Head of caudate nucleus (tissue), 42 donors: Measurements from ENCODE around the gene MTHFD1.

Source experiments
- DNase-seq, 42 donors: peaks; one replicate each; pipeline versions ENCODE4 v3.0.0 to v3.0.0-alpha.2; 2020 to 2021; ENCODE audit warnings: mixed read lengths in 7 of 42
- intact Hi-C: fragments of 100-400 bp; cut with DNase I; formaldehyde crosslinking; loops from one replicate; pipeline ENCODE4 v1.15.0; 2022

The MTHFD1 gene

GRCh38 chr14:64468451-64468850 is 80.3 kb downstream of the MTHFD1 start:
- DNase-seq: no peak
- intact Hi-C loops: no loop called here

GRCh38 chr14:64474041-64474440 is 85.9 kb downstream of the MTHFD1 start:
- DNase-seq: no peak
- intact Hi-C loops: loop anchor here (10.0 kb wide), 1 partner anchor 129 kb away; no protein-coding TSS in a partner anchor

GRCh38 chr14:64474698-64475097 is 86.5 kb downstream of the MTHFD1 start:
- no peak for DNase-seq
- intact Hi-C loops: loop anchor here (10.0 kb wide), 1 partner anchor 130 kb away; no protein-coding TSS in a partner anchor

GRCh38 chr14:64475585-64476273 is 87.6 kb downstream of the MTHFD1 start:
- intact Hi-C loops: loop anchor here (10.0 kb wide), 1 partner anchor 131 kb away; no protein-coding TSS in a partner anchor
- peak in 4 of 42 donors; percentile 16 to 33 (median 21) for DNase-seq

- intact Hi-C loops: loop anchor here (10.0 kb wide), 1 partner anchor 132 kb away; no protein-coding TSS in a partner anchor
- DNase-seq: peak in 1 of 42 donors; percentile 25
These were observed 88.3 kb downstream of the MTHFD1 start for GRCh38 chr14:64476438-64476837.

- intact Hi-C loops: loop anchor here (10.0 kb wide), 1 partner anchor 134 kb away; no protein-coding TSS in a partner anchor
- peak in 1 of 42 donors; percentile 20 for DNase-seq
These were observed 90.6 kb downstream of the MTHFD1 start for GRCh38 chr14:64478634-64479250.

GRCh38 chr14:64488590-64489099 is 100.5 kb downstream of the MTHFD1 start:
- intact Hi-C loops: no loop called here
- DNase-seq: no peak

- no peak for DNase-seq
- intact Hi-C loops: no loop called here
These were observed 103.5 kb downstream of the MTHFD1 start for GRCh38 chr14:64491637-64492036.

GRCh38 chr14:64493455-64493854 is 105.3 kb downstream of the MTHFD1 start:
- intact Hi-C loops: no loop called here
- DNase-seq: no peak

GRCh38 chr14:64495252-64495651 is 107.1 kb downstream of the MTHFD1 start:
- DNase-seq: no peak
- intact Hi-C loops: no loop called here

- intact Hi-C loops: no loop called here
- DNase-seq: no peak
These were observed 108.6 kb downstream of the MTHFD1 start for GRCh38 chr14:64496764-64497163.

- no peak for DNase-seq
- intact Hi-C loops: loop anchor here (10.0 kb wide), 1 partner anchor 155 kb away; no protein-coding TSS in a partner anchor
These were observed 111.9 kb downstream of the MTHFD1 start for GRCh38 chr14:64500088-64500487.

GRCh38 chr14:64501411-64502171 is 113.4 kb downstream of the MTHFD1 start:
- DNase-seq: peak in 9 of 42 donors; percentile 10 to 64 (median 30)
- intact Hi-C loops: loop anchor here (10.0 kb wide), 1 partner anchor 157 kb away; no protein-coding TSS in a partner anchor

- intact Hi-C loops: loop anchor here (10.0 kb wide), 1 partner anchor 158 kb away; no protein-coding TSS in a partner anchor
- DNase-seq: peak in 3 of 42 donors; percentile 10 to 15 (median 14)
These were observed 114.3 kb downstream of the MTHFD1 start for GRCh38 chr14:64502456-64502855.

- peak in 24 of 42 donors; percentile 2 to 62 (median 36) for DNase-seq
- intact Hi-C loops: loop anchor here (10.0 kb wide), 1 partner anchor 158 kb away; no protein-coding TSS in a partner anchor
These were observed 114.8 kb downstream of the MTHFD1 start for GRCh38 chr14:64502887-64503433.

GRCh38 chr14:64503434-64504309 is 115.5 kb downstream of the MTHFD1 start, which contains the start of gene ZBTB25:
Gene ZBTB25 (minus strand): TSS chr14:64503838. CDS start chr14:64490533, 13,305 bp downstream.
- DNase-seq: peak; percentile 76 to 97 (median 92)
- intact Hi-C loops: loop anchor here (2.0 to 10.0 kb wide), 3 partner anchors 37 to 159 kb away; partner anchors contain the start of gene HSPA2

- DNase-seq: peak; percentile 39 to 91 (median 80)
- intact Hi-C loops: loop anchor here (2.0 to 10.0 kb wide), 3 partner anchors 36 to 160 kb away; partner anchors contain the start of gene HSPA2
These were observed 116.2 kb downstream of the MTHFD1 start, which contains the start of gene ZBTB1 for GRCh38 chr14:64504310-64504896. Gene ZBTB1 (plus strand): TSS chr14:64504770. CDS start chr14:64521505, 16,735 bp downstream.
